Measurements from ENCODE around the gene FRY.

The FRY gene

DNA sequence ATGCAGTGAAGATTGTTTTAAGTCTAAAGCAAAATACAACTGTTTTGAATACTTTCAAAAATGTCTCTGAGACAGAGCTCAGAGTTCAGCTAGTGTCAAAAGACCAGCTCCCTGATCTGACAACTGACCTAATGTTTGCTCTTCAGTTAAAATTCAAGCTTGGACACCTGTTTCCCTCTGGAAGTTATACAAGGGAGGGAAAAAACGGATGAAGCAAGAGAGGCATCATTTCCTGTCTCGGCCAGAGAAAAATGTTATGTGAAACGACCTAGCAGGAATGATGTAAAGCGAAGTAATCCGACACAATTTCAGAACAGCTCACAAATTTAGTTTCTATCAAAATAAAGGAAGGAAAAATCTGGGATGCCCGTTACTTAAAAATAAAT is 224.1 kb downstream of the FRY start:
- no peak overlapping the region for H3K27ac ChIP-seq
- no peak for DNase-seq
- no peak overlapping the region for H3K4me3 ChIP-seq (ENCODE audit: low read depth, low read length)
- in situ Hi-C loops (cut with HindIII; ENCODE audit: low pct_ligation_motif_present, low sequenced_read_pairs) = no loop called here
- H3K36me3 ChIP-seq (replicated peaks) = no peaks in the 10 kb centered on the region
- TF ChIP-seq, protein P1, sequence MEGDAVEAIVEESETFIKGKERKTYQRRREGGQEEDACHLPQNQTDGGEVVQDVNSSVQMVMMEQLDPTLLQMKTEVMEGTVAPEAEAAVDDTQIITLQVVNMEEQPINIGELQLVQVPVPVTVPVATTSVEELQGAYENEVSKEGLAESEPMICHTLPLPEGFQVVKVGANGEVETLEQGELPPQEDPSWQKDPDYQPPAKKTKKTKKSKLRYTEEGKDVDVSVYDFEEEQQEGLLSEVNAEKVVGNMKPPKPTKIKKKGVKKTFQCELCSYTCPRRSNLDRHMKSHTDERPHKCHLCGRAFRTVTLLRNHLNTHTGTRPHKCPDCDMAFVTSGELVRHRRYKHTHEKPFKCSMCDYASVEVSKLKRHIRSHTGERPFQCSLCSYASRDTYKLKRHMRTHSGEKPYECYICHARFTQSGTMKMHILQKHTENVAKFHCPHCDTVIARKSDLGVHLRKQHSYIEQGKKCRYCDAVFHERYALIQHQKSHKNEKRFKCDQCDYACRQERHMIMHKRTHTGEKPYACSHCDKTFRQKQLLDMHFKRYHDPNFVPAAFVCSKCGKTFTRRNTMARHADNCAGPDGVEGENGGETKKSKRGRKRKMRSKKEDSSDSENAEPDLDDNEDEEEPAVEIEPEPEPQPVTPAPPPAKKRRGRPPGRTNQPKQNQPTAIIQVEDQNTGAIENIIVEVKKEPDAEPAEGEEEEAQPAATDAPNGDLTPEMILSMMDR (IDR thresholded peaks at IDR 0.05; ENCODE audit: low read depth, low read length, missing control alignments) = no peak
- no peaks in the 10 kb centered on the region for H3K27me3 ChIP-seq (replicated peaks)

DNA sequence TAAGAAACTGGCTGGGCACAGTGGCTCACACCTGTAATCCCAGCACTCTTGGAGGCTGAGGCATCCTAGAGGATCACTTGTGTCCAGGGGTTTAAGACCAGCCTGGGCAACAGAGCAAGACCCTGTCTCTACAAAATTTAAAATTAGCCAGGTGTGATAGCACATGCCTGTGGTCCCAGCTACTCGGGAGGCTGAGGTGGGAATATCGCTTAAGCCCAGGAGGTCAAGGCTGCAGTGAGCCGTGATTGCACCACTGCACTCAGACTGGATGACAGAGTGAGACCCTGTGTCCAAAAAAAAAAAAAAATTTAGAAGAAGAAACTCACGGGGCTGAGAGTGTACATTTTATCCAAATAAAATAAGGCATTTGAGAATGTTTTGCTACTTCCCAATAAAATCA is 224.7 kb downstream of the FRY start:
- Histone ChIP-seq H3K36me3 (replicated peaks) (no peaks in the 10 kb centered on the region), H3K27me3 (replicated peaks) (no peaks in the 10 kb centered on the region), H3K4me3 (ENCODE audit: low read depth, low read length) (no peak overlapping the region), H3K27ac (no peak overlapping the region)
- in situ Hi-C loops (cut with HindIII; ENCODE audit: low pct_ligation_motif_present, low sequenced_read_pairs) = no loop called here
- DNase-seq = no peak
- TF ChIP-seq, protein P1 (IDR thresholded peaks at IDR 0.05; ENCODE audit: low read depth, low read length, missing control alignments) = no peak

DNA sequence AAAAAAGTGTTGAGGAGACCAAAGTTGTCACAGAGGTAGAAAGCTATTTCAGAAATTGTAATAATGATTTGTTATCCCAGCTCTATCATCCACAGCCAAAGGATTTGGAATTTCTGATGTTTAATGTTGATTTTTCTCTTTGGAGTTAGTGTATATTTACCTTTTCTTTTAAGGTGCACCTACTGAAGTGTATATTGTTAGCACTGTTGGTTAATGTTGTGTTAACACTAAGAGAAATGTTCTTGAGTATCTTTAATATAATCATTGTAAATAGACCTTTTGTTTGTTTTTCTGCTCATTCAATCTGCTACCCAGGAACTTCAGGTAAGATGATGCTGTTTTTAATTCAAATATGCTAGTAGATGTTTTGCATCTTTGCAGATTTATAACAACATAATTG is 226.1 kb downstream of the FRY start:
- no peaks in the 10 kb centered on the region for H3K36me3 ChIP-seq (replicated peaks)

DNA sequence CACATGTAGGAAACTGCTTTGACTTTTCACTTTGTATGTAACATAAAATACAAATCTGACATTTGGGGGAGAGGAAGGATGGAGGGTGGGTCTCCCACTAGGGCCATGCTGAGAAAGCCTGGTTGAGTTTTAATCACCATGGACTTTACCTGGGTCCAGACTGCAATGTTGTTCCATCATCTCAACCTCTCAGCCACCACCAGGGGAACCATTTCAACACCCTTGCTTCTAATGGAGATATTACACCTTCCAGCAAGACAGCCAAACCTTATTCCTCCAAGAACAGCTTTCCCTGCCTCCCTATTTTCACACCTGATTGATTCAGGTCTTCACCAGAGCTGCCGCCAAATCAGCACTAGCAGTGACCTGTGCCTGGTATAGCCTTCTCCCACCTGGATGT is 227.5 kb downstream of the FRY start:
- H3K27ac ChIP-seq = no peak overlapping the region
- in situ Hi-C loops (cut with HindIII; ENCODE audit: low pct_ligation_motif_present, low sequenced_read_pairs) = no loop called here
- no peaks in the 10 kb centered on the region for H3K27me3 ChIP-seq (replicated peaks)
- TF ChIP-seq, protein P1 (IDR thresholded peaks at IDR 0.05; ENCODE audit: low read depth, low read length, missing control alignments) = peak; percentile 42
- H3K4me3 ChIP-seq (ENCODE audit: low read depth, low read length) = no peak overlapping the region
- H3K36me3 ChIP-seq (replicated peaks) = no peaks in the 10 kb centered on the region
- DNase-seq = no peak

More for the DNA sequence above, 226.1 kb downstream of the FRY start:
- no peaks in the 10 kb centered on the region for H3K27me3 ChIP-seq (replicated peaks)
- in situ Hi-C loops (cut with HindIII; ENCODE audit: low pct_ligation_motif_present, low sequenced_read_pairs) = no loop called here
- no peak overlapping the region for H3K4me3 ChIP-seq (ENCODE audit: low read depth, low read length)
- no peak overlapping the region for H3K27ac ChIP-seq
- DNase-seq = no peak
- TF ChIP-seq, protein P1 (IDR thresholded peaks at IDR 0.05; ENCODE audit: low read depth, low read length, missing control alignments) = no peak

DNA sequence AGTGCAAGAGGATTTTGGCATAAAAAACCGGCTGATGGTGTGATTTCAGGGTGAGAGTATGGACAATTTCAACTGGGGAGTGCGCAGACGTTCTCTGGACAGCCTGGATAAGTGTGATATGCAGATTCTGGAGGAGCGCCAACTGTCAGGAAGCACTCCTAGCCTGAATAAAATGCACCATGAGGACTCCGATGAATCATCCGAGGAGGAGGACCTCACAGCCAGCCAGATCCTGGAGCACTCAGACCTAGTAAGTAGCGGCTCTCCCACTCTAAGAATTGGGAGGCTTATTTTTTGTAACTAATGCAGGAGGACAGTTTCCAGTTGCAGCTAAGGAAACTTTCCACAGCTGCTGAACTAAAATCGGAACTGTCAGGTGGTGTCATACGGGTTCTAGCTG is 230.0 kb downstream of the FRY start:
- in situ Hi-C loops (cut with HindIII; ENCODE audit: low pct_ligation_motif_present, low sequenced_read_pairs) = no loop called here

DNA sequence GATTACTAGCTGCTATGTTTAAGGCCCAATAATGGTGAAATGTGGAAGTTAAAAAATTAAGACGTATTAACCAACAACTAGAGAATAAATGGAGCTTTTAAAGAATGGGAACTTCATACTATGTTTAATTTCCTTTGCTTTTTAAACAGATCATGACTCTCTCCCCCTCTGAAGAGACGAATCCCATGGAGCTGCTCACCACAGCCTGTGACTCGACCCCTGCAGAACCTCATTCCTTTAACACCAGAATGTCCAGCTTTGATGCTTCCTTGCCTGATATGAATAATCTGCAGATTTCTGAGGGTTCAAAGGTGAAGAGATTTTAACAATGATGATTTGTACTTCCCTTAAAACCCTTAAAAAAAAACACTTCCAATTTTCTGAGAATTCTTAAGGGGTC is 230.6 kb downstream of the FRY start:
- TF ChIP-seq, protein P1 (IDR thresholded peaks at IDR 0.05; ENCODE audit: low read depth, low read length, missing control alignments) = no peak
- Histone ChIP-seq H3K36me3 (replicated peaks) (no peaks in the 10 kb centered on the region), H3K4me3 (ENCODE audit: low read depth, low read length) (no peak overlapping the region), H3K27me3 (replicated peaks) (no peaks in the 10 kb centered on the region), H3K27ac (peak overlapping the region; percentile 43)
- in situ Hi-C loops (cut with HindIII; ENCODE audit: low pct_ligation_motif_present, low sequenced_read_pairs) = no loop called here
- DNase-seq = no peak

More for the DNA sequence above, 230.0 kb downstream of the FRY start:
- no peak overlapping the region for H3K4me3 ChIP-seq (ENCODE audit: low read depth, low read length)
- no peaks in the 10 kb centered on the region for H3K27me3 ChIP-seq (replicated peaks)
- TF ChIP-seq, protein P1 (IDR thresholded peaks at IDR 0.05; ENCODE audit: low read depth, low read length, missing control alignments) = no peak
- H3K36me3 ChIP-seq (replicated peaks) = no peaks in the 10 kb centered on the region
- peak overlapping the region; percentile 43 for H3K27ac ChIP-seq
- DNase-seq = peak; percentile 94
